GM18870 (cell line): Measurements from ENCODE around the gene CDH2.

Experiments used
- ATAC-seq: cut with Tn5 transposase; IDR thresholded peaks from one replicate; pipeline ENCODE4 v1.9.1; 2021; ENCODE audit warnings: moderate library complexity; ENCODE audit not compliant: unreplicated experiment

The CDH2 gene

DNA sequence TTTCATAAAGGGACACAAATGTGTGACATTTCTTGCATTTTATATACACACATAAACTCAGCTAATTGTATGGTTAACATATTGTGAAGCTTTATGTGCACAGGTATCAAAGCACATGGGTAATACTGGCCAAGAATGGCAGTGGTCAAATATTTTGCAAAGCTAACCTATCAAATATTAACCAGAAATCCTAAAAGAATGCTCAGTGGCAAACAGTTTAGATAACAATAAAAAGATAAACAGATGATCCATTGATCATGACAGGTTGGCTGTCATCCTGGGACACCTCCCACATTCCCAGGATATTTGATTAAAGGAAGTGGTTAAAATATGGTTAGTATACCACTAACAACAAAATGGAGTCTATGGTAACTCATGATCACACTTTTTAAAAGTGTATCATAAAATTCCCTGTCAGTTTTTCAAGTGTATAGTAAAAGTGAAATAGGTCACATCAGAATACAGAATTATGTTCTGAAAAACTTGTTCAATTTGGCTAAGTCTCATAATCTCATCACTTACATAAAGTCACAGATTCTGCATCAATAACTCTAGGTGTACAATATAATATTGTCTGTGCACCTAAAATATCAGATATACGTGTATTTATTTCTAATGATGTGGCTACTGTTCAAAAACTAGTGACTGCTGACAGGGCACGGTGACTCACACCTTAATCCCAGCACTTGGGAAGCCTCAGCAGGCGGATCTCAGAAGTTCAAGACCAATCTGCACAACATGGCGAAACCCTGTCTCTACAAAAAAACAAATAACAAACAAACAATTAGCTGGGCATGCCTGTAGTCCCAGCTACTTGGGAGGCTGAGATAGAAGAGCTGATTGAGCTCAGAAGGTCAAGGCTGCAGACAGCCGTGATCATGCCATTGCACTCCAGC is 48.9 kb downstream of the CDH2 start:
- no peak for ATAC-seq

DNA sequence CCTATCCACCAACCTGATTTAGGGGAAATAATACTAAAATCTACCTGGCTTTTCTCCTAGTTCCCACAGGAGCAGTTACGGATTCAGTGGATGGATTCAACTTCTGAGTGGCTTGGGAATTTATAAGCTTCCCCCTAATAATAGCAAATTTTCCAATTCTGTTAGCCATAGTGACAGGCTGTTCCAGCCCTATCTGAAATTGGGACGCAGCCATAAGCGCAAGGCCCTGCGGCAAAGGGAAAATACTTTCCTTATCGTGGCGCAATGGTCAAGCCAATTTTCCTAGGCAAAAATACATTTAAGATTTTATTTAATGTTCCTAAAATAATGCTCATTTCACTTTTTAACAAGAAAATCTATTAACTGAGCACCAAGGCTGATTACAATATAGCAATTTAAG is 49.7 kb downstream of the CDH2 start:
- ATAC-seq = no peak

DNA sequence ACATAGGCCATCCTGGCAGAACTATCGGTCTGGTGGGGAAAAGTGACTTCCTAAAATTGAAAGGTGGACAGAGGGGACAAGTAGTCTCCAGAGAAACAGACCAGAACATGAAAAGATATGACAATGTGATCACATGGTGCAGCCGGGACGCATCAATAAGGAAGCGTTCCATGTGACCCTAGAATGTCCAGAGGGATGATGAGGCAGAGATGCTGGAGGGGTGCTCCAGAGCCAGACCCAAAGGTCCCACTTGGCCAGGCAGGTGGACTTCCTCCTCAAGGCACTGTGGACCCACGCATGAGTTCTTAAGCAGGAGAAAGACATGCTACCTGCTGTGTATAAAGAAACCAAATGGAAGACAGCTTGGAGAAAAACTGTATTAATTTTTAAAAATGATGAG is 50.2 kb downstream of the CDH2 start:
- no peak for ATAC-seq

DNA sequence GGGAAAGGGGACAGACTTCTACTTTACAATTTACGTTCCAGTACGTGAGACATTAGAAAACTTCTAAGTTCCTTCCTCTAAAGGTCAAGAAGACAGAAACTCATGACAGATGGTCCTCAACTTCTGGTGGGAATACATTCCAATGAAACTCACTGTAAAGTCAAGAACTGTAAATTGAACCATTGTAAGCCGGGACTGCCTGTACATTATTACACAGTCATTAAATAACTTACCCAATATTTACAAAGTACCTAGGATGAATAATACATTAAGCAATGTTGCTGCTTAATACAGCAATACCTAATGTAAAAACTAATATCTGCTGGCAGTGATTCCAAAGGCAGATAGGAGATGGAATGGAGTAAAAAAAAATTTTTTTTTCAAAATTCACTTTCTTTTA is 51.9 kb downstream of the CDH2 start:
- no peak for ATAC-seq

DNA sequence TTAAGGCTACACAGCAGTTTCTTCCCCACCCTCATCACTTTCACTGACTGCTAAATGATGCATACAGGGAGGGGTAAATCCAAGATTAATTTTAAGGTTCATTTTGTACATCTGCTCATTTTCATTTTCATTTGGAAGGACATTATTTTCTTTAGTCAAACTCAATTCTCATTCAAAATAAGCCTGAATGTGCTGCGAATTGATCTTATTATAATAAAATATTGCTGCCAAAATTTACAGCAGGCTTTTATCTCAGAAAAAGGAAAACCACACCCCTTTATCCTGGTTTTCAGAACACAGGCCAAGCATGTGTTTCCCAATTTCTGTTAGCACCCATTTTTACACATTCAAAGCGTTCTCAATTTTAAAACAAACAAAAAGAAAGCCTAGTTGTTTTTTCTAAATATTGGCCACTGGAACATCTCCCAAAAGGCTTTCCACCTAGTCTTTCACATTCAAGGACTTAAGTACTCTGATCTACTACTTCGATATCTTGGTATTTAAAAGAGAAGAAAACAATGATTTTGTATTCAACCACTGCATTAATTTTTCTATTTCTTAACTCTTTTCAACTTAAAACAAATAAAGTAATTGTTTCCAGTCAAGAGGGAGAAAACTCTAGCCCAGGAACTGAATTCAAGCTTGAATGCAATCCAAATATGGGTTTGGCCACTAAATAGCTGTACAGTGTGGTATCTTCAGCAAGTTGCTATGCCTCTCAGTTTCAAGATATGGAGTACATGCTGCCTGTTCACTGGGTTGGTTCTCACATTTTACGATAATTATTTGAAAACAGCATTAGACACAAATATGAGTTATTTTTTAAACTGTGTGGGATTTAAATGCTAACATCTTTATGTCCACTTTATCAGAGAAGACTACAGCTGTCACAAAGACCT is 52.5 kb downstream of the CDH2 start:
- ATAC-seq = no peak

DNA sequence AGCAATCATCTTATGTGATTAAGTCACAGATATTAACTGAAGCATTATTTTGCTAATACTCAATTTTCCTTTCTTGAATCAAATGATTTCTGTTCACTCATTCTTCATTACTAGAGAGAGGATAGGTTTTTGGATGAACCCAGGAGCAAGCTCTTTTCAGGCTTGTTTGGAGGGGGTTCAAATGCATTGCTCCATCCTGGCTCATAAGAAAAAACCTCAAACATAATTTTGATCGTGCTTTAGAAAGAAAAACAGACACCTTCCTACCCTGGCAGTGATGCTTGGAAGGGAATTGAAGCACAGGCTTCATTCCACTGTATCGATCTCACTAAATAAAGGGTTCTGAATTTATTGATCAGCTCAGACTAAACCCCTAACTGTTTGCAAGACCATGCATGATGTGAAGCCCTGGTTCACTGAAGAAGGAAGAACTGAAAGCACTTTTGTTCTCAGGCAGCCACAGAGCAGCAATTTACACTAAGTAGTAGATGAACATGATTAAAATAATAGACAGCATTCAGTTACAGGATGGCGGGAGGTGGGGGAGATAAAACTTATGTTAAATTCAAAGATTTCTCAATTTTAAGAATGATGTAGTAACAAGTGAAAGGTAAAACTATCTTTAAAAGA is 53.4 kb downstream of the CDH2 start:
- no peak for ATAC-seq

DNA sequence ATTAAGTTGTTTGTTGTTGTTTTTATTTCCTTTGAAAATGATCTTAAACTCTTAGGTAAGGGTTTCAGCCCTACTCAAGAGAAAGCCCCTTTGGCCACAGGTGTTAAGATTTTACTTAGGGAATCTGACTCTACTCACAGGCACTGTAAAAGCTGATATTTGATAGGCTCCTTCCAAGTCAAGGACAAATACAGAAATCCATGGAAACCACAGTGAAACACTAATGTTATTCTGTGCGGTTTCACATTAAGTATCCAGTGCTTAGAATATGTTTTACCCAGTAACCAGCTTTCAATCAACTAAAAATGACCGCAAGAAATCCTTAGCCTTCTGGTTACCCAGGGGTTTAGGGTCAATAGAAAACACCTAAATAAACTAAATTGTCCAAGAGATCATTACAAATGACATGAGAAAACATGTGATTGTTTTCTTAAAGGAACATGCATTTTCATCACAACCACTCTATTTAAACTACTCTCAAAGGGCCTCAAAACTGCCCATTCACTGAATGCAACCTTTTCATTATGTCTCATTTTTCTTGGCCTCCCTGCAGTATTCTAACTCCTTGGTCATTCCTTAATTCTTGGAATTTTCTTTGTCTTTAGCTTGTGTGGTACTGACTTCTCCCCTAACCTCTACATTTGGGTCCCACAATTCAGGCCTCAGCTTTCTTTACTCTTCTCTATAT is 56.0 kb downstream of the CDH2 start:
- ATAC-seq = no peak

DNA sequence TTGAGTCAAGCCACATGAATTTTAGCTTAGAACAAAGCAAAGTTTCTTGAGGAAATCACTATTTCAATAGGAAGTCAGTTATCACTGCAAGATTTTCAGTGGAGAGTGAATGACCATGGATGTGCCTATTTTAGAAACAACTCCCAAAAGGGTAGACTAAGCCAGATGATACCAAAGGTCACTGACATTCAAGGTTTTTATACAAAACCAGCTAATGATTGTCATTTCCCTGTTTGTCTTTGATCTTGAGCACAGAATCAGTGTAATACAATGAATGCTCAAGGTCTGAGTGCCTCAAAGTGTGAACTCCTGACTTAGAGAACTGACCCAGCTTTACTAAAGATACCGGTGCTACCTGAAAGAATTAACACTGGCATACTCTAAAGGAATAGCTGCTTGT is 60.5 kb downstream of the CDH2 start:
- no peak for ATAC-seq

DNA sequence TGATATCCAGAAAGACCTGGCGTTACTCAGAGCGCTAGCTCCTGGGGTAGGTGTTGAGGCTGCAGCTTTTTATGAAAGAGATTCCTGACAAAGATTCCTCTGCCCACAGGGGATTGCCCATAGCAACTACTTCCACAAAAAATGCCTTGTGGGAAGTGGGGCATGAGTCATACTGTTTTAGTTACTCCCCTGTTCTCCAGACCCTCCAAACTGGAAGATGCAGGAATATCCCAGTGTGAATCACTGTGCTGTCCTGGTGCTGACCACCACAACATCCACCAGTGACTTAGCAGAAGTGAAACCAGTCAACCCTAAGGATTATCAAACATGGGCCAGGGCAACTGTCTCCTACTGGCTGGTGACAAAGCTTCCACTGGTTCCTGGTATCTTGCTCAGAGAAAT is 61.8 kb downstream of the CDH2 start:
- no peak for ATAC-seq

DNA sequence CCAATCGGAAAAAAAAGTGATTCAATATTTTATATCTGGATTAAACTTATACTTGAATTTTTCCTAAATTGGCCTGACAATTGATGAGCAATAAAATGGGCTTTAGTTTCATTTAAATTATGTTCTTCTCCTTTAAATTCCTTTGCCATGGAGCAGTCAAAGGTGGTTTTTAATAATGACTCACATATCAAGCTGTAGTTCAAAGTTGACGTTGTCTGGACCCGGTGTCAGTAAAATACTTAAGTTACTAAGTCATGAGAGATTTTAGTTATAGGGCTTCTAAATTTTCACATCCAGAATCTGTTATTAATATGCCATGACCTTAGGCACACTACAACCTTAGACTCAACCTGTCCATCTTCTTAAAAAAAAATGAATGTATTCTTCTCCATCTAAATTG is 62.5 kb downstream of the CDH2 start:
- no peak for ATAC-seq

DNA sequence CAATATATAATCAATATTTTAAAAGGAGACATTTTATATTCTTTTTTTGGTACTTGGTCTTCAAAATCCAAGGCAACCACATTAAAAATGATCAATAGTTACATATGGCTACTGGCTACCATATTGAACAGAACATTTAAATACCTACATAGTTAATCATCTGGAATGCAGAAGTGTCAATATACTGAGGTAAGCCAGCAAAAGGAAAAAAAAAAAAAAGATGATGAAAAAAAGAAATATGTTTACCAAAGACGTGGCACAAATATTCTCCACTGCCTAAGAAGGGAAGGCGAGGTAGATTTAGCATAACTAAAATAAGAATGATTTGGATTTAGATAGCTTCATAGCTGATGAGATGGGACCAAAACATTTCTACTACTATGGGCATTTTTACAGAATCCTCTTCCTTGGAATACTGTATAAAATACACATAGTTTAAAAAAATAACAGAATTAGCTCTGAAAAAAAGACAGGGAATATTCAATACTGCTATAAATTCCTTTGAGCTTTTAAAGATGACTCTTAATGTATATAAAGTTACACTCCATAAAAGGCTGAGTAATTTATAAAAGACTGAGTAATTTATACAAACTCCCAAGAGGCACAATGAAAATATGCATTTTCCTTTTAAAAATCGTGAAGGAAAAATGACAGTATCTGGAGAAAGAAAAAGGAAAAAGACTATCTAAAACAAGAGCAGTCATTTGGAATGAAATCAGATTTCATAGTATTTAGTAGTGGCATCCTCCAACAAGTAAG is 63.5 kb downstream of the CDH2 start:
- no peak for ATAC-seq

DNA sequence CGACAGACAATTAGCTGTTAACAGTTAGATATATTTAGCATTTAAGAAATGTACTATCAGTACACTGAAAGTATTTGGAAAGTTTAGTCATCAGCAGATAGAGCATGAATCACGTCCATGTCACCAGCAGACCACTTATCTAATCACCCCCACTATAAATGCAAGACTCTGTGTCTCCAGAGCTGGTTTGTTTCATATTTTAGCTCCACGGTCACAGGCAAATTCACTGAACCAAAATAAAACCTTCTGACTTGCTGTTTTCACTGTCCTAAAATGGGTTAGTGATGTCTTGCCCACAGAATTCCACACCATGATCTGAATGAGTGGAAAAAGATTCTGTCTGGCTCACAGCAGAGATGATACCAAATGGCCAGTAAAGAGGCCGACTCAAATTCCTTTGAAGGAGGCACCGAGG is 64.9 kb downstream of the CDH2 start:
- no peak for ATAC-seq

DNA sequence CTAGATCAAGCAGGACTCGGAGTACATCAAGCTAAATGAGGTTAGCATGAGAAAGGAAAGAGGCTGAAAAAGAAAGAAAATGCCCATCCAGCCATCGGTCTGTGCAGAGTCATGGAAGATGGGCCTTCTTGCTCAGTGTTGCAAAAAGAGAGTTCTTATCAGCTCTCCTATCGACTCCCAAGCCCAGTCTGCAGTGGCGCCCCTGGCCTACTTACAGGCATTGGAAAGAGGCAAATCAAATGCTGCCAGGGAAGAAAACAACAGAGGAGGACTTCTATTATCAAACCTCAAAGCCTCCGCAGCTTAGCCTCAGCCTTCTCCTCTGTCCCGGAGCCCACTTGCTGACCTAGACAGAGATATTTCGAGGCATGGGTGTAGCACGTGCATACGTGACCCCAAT is 66.0 kb downstream of the CDH2 start:
- no peak for ATAC-seq

DNA sequence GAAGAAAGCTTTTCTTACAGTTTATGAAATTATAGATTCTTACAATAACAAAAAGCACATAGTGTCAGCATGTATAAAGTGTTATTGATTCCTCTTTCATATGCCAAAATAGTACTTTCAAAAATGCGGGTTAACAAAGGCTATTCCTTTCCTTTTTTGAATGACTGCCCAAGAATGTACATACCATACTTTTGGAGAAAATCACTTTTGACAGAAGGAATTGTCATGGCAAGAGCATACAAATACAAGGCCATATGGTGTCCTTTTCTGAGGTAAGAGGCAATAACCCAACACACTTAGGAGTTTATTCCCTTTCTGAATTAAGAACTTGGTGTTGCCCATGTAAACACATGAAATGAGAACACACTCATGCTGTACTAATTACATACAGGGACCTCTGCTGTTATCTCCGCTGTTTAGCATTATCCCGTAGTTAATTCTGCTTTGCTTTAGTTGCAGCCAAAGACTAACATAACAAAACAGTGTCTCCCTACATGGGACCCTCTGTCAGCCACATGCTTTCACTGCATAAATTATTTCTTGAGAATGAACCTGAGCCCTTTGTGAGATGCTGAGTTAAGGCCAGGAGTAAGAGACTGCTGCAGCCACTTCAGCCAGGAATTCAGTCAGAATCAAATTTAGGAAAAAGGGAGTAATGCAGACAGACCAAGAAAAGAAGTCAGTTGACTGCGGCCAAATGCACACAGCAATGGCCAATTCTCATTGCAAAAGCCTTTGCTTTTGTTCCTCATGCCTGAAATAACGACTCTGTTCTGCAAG is 67.0 kb downstream of the CDH2 start:
- ATAC-seq = no peak

DNA sequence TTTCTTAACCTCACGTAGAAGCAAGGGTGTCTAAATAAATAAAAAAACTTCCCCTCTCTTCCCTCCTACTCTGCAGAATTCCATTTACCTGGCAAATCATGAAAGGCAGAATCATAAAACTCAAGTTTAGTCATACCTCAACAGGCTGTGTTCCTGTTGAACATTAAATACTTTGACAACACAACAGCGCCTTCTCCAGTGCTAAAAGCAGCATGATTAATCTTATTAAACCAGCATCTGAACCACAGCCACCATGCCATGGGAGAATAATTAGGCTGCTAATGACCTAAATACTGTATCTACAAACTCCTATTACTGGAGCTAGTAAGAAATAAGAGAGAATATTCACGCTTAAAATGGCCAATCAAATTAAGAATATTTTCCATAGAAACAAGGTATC is 68.1 kb downstream of the CDH2 start:
- no peak for ATAC-seq

DNA sequence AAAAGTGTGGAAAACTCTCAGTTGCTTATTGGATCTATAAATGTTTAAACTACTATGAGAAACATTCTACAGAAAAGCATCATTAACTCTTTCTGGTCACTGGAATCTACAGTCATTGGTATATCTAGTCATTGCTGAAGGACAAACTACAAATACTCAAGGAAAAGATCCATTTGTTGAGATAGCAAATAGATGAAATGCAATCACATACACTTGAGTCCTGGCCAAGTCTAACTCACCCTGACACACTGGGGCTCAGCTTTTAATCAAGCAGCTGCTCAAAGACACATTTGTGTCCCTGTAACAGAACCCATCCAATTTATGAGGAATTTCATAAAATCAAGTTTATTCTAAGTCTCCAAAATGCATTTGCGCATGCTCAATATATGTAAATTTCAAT is 68.7 kb downstream of the CDH2 start:
- no peak for ATAC-seq

DNA sequence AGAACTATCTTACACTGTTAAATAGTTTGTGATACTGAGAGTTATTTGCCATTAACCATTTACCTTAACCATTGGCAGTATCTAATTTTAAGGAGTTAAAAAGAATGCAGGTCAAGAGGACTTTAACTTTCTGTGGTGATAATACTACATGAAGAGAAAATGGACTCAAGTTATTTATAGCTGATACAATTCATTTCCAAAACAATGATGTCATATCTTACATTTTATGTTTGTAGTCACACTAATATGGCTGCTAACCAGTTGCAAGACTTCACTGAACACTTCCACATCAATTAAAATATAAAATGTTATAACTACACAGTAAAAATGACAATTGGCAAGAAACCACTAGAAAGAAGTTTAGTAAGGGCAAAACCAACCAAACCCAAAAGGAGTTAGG is 77.7 kb downstream of the CDH2 start:
- no peak for ATAC-seq

DNA sequence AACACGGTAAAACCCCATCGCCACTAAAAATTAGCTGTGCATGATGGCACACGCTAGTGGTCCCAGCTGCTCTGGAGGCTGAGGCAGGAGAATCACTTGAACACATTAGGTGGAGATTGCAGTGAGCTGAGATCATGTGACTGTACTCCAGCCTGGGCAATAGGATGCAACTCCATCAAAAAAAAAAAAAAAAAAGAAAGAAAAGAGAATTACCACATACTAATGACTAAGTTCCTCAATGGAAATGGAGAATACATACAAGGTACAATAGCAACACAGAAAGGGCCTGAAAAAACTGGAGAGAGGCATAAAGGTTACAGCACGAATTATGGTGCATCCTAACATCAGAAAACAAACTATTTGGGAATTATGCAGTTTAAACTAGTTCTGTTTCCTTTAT is 81.3 kb downstream of the CDH2 start:
- no peak for ATAC-seq

DNA sequence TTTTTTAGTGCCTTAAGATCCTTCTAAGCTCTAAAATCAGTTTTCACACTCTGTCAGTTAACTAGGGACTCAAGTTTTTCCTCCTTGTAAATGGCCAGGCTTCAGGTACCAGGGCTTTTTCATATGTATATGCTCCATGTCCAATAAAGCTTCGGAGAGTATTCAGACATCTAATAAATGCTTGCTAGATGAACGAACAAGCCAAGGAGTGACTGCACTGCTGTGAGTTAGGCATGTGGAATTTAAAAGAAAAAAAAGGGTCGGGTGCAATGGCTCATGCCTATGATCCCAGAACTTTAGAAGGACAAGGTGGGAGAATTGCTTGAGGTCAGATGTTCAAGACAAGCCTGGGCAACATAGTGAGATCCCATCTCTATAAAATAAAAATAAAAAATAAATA is 81.9 kb downstream of the CDH2 start:
- ATAC-seq = no peak

DNA sequence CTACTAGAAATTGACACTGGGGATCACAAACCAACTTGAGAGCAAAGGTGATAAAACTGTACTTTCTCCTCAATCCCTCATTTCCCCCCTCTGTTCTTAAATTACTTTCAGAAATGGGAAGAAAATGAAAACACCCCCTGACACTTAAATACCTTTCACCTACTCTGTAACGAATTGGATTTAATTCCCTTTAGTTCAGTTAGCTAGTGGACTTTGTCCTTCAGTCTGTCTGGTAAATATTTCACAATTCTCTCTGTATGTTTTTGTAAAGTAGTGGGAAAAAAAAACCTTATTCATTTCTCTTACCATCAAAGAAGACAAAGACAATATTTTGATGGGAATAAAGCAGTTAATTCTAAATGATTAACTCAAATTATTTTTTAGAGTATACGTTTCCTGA is 85.7 kb downstream of the CDH2 start:
- no peak for ATAC-seq
